ENCODE measurements around the gene JHY. TPM values are rescaled to one million over a fixed set of nuclear protein-coding genes. Genes with fewer than 3 reads are reported as not detected.

JHY gene
- polyA plus RNA-seq, 1 of the 3 experiments (the other 2 are of a cell fraction) = 2.9 TPM

GRCh38 chr11:122863704-122864326 is 18.7 kb upstream of the JHY start:
- H3K4me2 ChIP-seq = no peak overlapping the region
- H3K27ac ChIP-seq (ENCODE audit: low read depth in 2 of 2, low read length in 1 of 2) = no peak overlapping the region; a peak in 1 of 4 replicates
- 23% methylated on average over 7 of the region's 7 CpGs for WGBS (ENCODE audit: low lambda C conversion rate)
- no peaks in the 10 kb centered on the region for H3K9me3 ChIP-seq
- no peaks in the 10 kb centered on the region for H4K20me1 ChIP-seq (ENCODE audit: insufficient read depth)
- POLR2A ChIA-PET = interaction anchor here (1.0 kb wide), 1 partner anchor 190 kb away, joined by 4 read pairs; no protein-coding TSS in a partner anchor
- H3F3A ChIP-seq (replicated peaks; ENCODE audit: insufficient read depth) = no peaks in the 10 kb centered on the region
- CTCF ChIA-PET = interaction anchor here (0.6 to 22.4 kb wide), 60 partner anchors 10 to 615 kb away, joined by 3 to 409 read pairs (median 5); partner anchors contain the start of genes CRTAM, HSPA8 and JHY
- no peaks in the 10 kb centered on the region for H3K27me3 ChIP-seq (ENCODE audit: insufficient read depth)
- no peaks in the 10 kb centered on the region for H3K79me2 ChIP-seq (ENCODE audit: insufficient read depth)
- peak; percentile 60 for DNase-seq
- H3K9me2 ChIP-seq = no peaks in the 10 kb centered on the region
- peak overlapping the region; percentile 81; the same call in 1 of the 2 replicates for H2AFZ ChIP-seq (ENCODE audit: low read depth)
- no peaks in the 10 kb centered on the region for H3K4me1 ChIP-seq (ENCODE audit: control insufficient read depth in 1 of 2, insufficient read depth in 2 of 2, low read depth in 1 of 2, low read length in 1 of 2)
- no peak overlapping the region for H3K4me3 ChIP-seq (ENCODE audit: low read depth in 2 of 2, low read length in 1 of 2)
- no peaks in the 10 kb centered on the region for H3K36me3 ChIP-seq (replicated peaks in 1 of 2; ENCODE audit: control insufficient read depth in 1 of 2, insufficient read depth in 2 of 2, low read length in 1 of 2)
- no peak overlapping the region for H3K9ac ChIP-seq
- TF ChIP-seq SMC3 (IDR thresholded peaks at IDR 0.05; ENCODE audit: low read depth, low read length) (peak; percentile 83), ELF1 (IDR thresholded peaks at IDR 0.05) (no peak), RAD21 (IDR thresholded peaks at IDR 0.05; ENCODE audit: low read length) (peak; percentile 90), CTCF (IDR thresholded peaks at IDR 0.05) (peak; percentile 99)

GRCh38 chr11:122864386-122865115 is 18.0 kb upstream of the JHY start:
- H4K20me1 ChIP-seq (ENCODE audit: insufficient read depth) = no peaks in the 10 kb centered on the region
- no peak for DNase-seq
- H3K9ac ChIP-seq = no peak overlapping the region
- WGBS (ENCODE audit: low lambda C conversion rate) = 83% methylated on average over 7 of the region's 7 CpGs
- no peaks in the 10 kb centered on the region for H3K9me3 ChIP-seq
- H3K4me2 ChIP-seq = no peak overlapping the region
- H2AFZ ChIP-seq (ENCODE audit: low read depth) = no peak overlapping the region
- H3K36me3 ChIP-seq (replicated peaks in 1 of 2; ENCODE audit: control insufficient read depth in 1 of 2, insufficient read depth in 2 of 2, low read length in 1 of 2) = no peaks in the 10 kb centered on the region
- H3K4me1 ChIP-seq (ENCODE audit: control insufficient read depth in 1 of 2, insufficient read depth in 2 of 2, low read depth in 1 of 2, low read length in 1 of 2) = no peaks in the 10 kb centered on the region
- TF ChIP-seq MAX (IDR thresholded peaks at IDR 0.05; ENCODE audit: low read depth) = no peak
- no peak for TF ChIP-seq JUND (IDR thresholded peaks at IDR 0.05)
- TF ChIP-seq CHD2 (IDR thresholded peaks at IDR 0.05; ENCODE audit: low read length, partially characterized antibody) = no peak
- no peak for TF ChIP-seq SIN3A (IDR thresholded peaks at IDR 0.05; ENCODE audit: borderline replicate concordance, low read depth, low read length)
- TF ChIP-seq FOXM1 (IDR thresholded peaks at IDR 0.05; ENCODE audit: low read depth) = no peak
- no peak for TF ChIP-seq FOXJ3 (CRISPR knock-in tag; IDR thresholded peaks at IDR 0.05)
- TF ChIP-seq EP300 (IDR thresholded peaks at IDR 0.05; ENCODE audit: borderline replicate concordance in 1 of 2, low read depth in 1 of 2, low read length in 1 of 2) = no peak
- no peak for TF ChIP-seq RCOR1 (IDR thresholded peaks at IDR 0.05; ENCODE audit: low read length)
- H3F3A ChIP-seq (replicated peaks; ENCODE audit: insufficient read depth) = no peaks in the 10 kb centered on the region
- no peak overlapping the region for H3K4me3 ChIP-seq (ENCODE audit: low read depth in 2 of 2, low read length in 1 of 2)
- no peaks in the 10 kb centered on the region for H3K9me2 ChIP-seq
- H3K79me2 ChIP-seq (ENCODE audit: insufficient read depth) = no peaks in the 10 kb centered on the region
- ChIA-PET POLR2A (no interaction called here), CTCF (interaction anchor here (0.7 to 22.4 kb wide), 49 partner anchors 10 to 614 kb away, joined by 3 to 409 read pairs (median 5); partner anchors contain the start of genes CRTAM, HSPA8 and JHY)
- H3K27ac ChIP-seq (ENCODE audit: low read depth in 2 of 2, low read length in 1 of 2) = no peak overlapping the region
- H3K27me3 ChIP-seq (ENCODE audit: insufficient read depth) = no peaks in the 10 kb centered on the region

Measured in SK-N-SH (cell line).